Measurements from ENCODE around the gene CST9L. TPM values are rescaled to one million over a fixed set of nuclear protein-coding genes. Genes with fewer than 3 reads are reported as not detected.

Gene CST9L
- total RNA-seq, 1 donor from 2014 or later = not detected

DNA sequence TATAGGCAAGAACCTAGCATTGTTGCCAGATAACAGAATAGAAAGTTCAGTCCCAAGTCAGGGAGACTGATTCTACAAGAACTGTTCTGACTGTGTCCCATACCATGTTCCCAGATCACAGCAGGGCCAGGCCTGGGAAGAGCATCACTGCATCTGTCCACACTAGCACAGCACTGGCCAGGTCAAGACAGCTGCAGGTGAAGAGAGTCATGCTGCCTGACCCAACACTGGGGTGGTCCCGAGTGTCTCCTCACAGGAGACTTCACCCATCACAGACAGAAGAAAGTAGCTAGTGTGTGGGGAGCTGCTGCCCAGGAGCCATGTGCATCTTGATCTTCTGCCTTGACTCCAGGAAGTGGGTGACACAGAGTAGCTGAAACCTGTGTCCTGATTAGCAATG lies 1.3 kb upstream of the CST9L start:
- Mint-ChIP-seq H3K4me3 (ENCODE audit: unreplicated experiment) (no peak overlapping the region), H3K9me3 (ENCODE audit: unreplicated experiment) (no peaks in the 10 kb centered on the region), H3K36me3 (ENCODE audit: low read depth, unreplicated experiment) (no peaks in the 10 kb centered on the region), H3K27me3 (ENCODE audit: unreplicated experiment) (no peaks in the 10 kb centered on the region), H3K27ac (ENCODE audit: unreplicated experiment) (no peak overlapping the region), H3K4me1 (ENCODE audit: unreplicated experiment) (peaks cover 1% of the 10 kb centered on the region)
- TF ChIP-seq, protein P1, sequence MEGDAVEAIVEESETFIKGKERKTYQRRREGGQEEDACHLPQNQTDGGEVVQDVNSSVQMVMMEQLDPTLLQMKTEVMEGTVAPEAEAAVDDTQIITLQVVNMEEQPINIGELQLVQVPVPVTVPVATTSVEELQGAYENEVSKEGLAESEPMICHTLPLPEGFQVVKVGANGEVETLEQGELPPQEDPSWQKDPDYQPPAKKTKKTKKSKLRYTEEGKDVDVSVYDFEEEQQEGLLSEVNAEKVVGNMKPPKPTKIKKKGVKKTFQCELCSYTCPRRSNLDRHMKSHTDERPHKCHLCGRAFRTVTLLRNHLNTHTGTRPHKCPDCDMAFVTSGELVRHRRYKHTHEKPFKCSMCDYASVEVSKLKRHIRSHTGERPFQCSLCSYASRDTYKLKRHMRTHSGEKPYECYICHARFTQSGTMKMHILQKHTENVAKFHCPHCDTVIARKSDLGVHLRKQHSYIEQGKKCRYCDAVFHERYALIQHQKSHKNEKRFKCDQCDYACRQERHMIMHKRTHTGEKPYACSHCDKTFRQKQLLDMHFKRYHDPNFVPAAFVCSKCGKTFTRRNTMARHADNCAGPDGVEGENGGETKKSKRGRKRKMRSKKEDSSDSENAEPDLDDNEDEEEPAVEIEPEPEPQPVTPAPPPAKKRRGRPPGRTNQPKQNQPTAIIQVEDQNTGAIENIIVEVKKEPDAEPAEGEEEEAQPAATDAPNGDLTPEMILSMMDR (IDR thresholded peaks at IDR 0.05; ENCODE audit: unreplicated experiment) = no peak
- no peak for DNase-seq (ENCODE audit: low spot score)

DNA sequence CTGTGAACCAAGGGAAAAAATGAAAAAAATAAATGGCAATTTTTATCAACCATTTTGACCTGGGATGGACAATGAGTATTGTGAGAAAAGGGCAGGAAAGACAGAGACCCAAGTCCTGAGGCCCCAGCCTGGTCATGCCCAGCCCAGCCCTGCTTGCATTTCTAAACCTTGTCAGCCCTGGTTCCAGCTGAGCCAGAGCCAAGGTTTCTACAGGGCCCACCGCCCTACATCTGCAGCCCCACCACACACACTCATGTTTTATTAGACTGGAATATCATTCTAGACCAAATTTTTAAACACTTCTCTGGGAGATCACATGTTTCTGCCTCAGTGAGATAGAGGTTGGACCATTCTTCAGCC lies 667 bp upstream of the CST9L start:
- Mint-ChIP-seq H3K27me3 (ENCODE audit: unreplicated experiment) (no peaks in the 10 kb centered on the region), H3K4me1 (ENCODE audit: unreplicated experiment) (peaks cover 2% of the 10 kb centered on the region), H3K36me3 (ENCODE audit: low read depth, unreplicated experiment) (no peaks in the 10 kb centered on the region), H3K4me3 (ENCODE audit: unreplicated experiment) (no peak overlapping the region), H3K9me3 (ENCODE audit: unreplicated experiment) (no peaks in the 10 kb centered on the region), H3K27ac (ENCODE audit: unreplicated experiment) (no peak overlapping the region)
- no peak for DNase-seq (ENCODE audit: low spot score)
- TF ChIP-seq, protein P1 (IDR thresholded peaks at IDR 0.05; ENCODE audit: unreplicated experiment) = no peak

- no peak overlapping the region for H3K4me3 Mint-ChIP-seq (ENCODE audit: unreplicated experiment)
- DNase-seq (ENCODE audit: low spot score) = no peak
- no peaks in the 10 kb centered on the region for H3K27me3 Mint-ChIP-seq (ENCODE audit: unreplicated experiment)
- peaks cover 3% of the 10 kb centered on the region for H3K9me3 Mint-ChIP-seq (ENCODE audit: unreplicated experiment)
- peaks cover 2% of the 10 kb centered on the region for H3K4me1 Mint-ChIP-seq (ENCODE audit: unreplicated experiment)
- H3K36me3 Mint-ChIP-seq (ENCODE audit: low read depth, unreplicated experiment) = no peaks in the 10 kb centered on the region
- no peak overlapping the region for H3K27ac Mint-ChIP-seq (ENCODE audit: unreplicated experiment)
- TF ChIP-seq, protein P1 (IDR thresholded peaks at IDR 0.05; ENCODE audit: unreplicated experiment) = no peak
These were observed 1.9 kb downstream of the CST9L start for GRCh38 chr20:23566199-23566932.

- DNase-seq (ENCODE audit: low spot score) = no peak
- Mint-ChIP-seq H3K36me3 (ENCODE audit: low read depth, unreplicated experiment) (no peaks in the 10 kb centered on the region), H3K4me3 (ENCODE audit: unreplicated experiment) (no peak overlapping the region), H3K9me3 (ENCODE audit: unreplicated experiment) (peaks cover 3% of the 10 kb centered on the region), H3K4me1 (ENCODE audit: unreplicated experiment) (peaks cover 2% of the 10 kb centered on the region), H3K27ac (ENCODE audit: unreplicated experiment) (no peak overlapping the region), H3K27me3 (ENCODE audit: unreplicated experiment) (no peaks in the 10 kb centered on the region)
- TF ChIP-seq, protein P1 (IDR thresholded peaks at IDR 0.05; ENCODE audit: unreplicated experiment) = no peak
These were observed 2.7 kb downstream of the CST9L start for GRCh38 chr20:23565503-23566045.

DNA sequence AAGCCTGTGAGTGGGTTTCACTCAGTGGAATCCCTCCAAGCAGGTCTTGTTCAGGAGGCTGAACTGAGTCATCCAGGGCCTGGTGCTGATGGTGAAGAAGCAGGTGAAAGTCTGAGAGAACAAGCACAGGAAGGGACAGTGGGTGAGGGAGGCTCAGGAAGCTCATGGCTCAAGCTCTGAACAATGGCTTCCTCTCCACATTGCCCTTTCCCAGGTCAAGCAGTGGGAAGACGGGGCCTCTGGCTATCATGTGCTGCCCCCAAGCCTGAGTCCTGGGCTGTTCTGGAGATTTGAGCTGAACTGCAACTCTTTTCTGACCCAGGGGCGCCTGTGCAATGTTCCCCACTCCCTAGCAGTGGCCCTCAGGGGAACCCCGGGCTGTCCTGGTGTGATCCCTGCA lies 3.4 kb downstream of the CST9L start:
- TF ChIP-seq, protein P1 (IDR thresholded peaks at IDR 0.05; ENCODE audit: unreplicated experiment) = no peak
- H3K9me3 Mint-ChIP-seq (ENCODE audit: unreplicated experiment) = peaks cover 3% of the 10 kb centered on the region
- DNase-seq (ENCODE audit: low spot score) = no peak

More for the DNA sequence above, 3.4 kb downstream of the CST9L start:
- Mint-ChIP-seq H3K4me3 (ENCODE audit: unreplicated experiment) (no peak overlapping the region), H3K27ac (ENCODE audit: unreplicated experiment) (no peak overlapping the region), H3K27me3 (ENCODE audit: unreplicated experiment) (no peaks in the 10 kb centered on the region), H3K4me1 (ENCODE audit: unreplicated experiment) (peaks cover 2% of the 10 kb centered on the region), H3K36me3 (ENCODE audit: low read depth, unreplicated experiment) (no peaks in the 10 kb centered on the region)

Measured in endothelial cell (in vitro differentiated cells).